Prostate gland (tissue), 2 donors: ENCODE measurements around the gene LMBR1.

ENCODE experiments used
- CTCF ChIP-seq, 4 experiments: fragments of 200-600 bp in 2 of 4; fragments of 450-650 bp in 2 of 4; sonication (generic) in 2 of 4; IDR thresholded peaks; 1 replicate in 3 of 4; 2 replicates in 1 of 4; pipeline ENCODE4 v1.5.1; 2016 to 2019; ENCODE audit warnings: antibody characterized with exemption in 4 of 4, mild to moderate bottlenecking in 2 of 4, moderate library complexity in 2 of 4
- POLR2AphosphoS5 ChIP-seq: sonication (generic); formaldehyde crosslinking; IDR thresholded peaks from one replicate; pipeline ENCODE4 v1.6.1; 2017; ENCODE audit warnings: antibody characterized with exemption

GRCh38 chr7:156907656-156908055 is 14.7 kb upstream of the LMBR1 start:
- TF ChIP-seq CTCF (IDR thresholded peaks at IDR 0.05) (no peak), POLR2AphosphoS5 (no peak)
